Dedifferentiated amniotic fluid mesenchymal stem cell (primary cell): ENCODE results near the gene ZRANB1.
A peak's percentile ranks its signal among the peaks of the same experiment; 100 is the strongest.

ENCODE experiments used
- DNase-seq: peaks from one replicate; pipeline ENCODE4 v3.0.0-alpha.2; 2016; ENCODE audit errors: extremely low spot score

ZRANB1 gene

GRCh38 chr10:124921261-124921660 is 20.7 kb upstream of the ZRANB1 start:
- DNase-seq = no peak

DNA sequence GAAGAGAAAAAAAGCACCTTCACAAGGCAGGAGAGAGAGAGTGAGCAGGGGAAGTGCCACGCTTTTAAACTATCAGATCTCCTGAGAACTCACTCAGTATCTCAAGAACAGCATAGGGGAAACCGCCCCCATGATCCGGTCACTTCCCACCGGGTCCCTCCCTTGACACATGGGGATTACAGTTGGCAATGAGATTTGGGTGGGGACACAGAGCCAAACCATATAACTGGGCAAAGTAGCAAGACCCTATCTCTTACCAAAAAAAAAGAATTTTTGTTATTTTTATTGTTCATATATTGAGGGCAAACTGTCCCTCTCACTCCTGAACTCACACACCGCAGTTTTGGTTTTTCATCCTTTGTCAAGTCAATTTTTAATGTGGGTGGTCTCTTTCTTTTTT is 18.2 kb upstream of the ZRANB1 start:
- DNase-seq = no peak

- no peak for DNase-seq
Observed at GRCh38 chr10:124926548-124926947, 15.4 kb upstream of the ZRANB1 start.

- no peak for DNase-seq
Observed at GRCh38 chr10:124928087-124928486, 13.8 kb upstream of the ZRANB1 start.

- DNase-seq = no peak
Observed at GRCh38 chr10:124928545-124928944, 13.4 kb upstream of the ZRANB1 start.

DNA sequence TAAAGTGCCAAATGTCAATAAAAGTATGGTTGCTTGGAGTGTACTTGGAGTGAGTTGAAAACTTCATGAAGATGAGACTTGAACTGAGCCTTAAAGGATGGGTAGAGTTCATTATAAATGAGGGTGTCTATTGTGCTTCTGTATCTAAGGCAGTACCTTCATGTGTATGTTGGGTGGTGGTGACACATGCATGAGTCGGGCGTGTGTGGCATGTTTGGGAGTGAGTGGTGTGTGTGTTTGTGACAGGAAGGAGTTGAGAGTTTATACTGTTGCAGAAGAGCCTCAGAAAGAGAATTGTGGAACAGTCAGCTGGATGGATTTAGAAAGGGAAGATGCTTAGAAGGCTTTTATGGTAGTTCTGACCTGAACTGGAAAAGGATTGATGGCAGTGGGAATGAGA is 6.0 kb upstream of the ZRANB1 start:
- no peak for DNase-seq

GRCh38 chr10:124936813-124937212 is 5.1 kb upstream of the ZRANB1 start:
- DNase-seq = no peak

DNA sequence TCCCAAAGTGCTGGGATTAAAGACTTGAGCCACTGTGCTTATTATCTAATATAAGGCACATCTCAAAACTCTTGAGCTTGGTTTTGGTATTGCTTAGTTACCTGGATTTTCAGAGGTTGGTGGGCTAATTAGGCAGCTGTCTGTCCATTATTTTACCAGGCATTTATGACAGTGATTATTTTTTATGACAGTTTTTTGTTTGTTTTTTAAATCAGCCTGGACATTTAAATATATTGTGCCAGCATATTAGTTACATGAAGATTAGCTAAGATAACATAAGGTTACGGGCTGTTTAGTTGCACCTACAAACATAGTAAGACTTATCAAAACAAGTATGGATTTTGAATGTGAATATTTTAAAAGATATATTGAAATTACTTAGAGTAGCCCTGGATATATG is 2.6 kb upstream of the ZRANB1 start:
- DNase-seq = no peak

DNA sequence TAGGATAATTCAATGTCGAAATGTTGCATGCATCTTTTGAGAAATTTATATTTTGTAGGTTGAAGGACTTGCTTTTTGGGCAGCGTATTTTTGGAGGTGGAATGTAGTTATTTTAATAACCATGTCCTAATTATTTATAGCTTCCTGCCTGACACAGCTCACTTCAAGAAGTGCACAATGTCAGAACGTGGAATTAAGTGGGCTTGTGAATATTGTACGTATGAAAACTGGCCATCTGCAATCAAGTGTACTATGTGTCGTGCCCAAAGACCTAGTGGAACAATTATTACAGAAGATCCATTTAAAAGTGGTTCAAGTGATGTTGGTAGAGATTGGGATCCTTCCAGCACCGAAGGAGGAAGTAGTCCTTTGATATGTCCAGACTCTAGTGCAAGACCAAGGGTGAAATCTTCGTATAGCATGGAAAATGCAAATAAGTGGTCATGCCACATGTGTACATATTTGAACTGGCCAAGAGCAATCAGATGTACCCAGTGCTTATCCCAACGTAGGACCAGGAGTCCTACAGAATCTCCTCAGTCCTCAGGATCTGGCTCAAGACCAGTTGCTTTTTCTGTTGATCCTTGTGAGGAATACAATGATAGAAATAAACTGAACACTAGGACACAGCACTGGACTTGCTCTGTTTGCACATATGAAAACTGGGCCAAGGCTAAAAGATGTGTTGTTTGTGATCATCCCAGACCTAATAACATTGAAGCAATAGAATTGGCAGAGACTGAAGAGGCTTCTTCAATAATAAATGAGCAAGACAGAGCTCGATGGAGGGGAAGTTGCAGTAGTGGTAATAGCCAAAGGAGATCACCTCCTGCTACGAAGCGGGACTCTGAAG is 620 bp downstream of the ZRANB1 start:
- no peak for DNase-seq

DNA sequence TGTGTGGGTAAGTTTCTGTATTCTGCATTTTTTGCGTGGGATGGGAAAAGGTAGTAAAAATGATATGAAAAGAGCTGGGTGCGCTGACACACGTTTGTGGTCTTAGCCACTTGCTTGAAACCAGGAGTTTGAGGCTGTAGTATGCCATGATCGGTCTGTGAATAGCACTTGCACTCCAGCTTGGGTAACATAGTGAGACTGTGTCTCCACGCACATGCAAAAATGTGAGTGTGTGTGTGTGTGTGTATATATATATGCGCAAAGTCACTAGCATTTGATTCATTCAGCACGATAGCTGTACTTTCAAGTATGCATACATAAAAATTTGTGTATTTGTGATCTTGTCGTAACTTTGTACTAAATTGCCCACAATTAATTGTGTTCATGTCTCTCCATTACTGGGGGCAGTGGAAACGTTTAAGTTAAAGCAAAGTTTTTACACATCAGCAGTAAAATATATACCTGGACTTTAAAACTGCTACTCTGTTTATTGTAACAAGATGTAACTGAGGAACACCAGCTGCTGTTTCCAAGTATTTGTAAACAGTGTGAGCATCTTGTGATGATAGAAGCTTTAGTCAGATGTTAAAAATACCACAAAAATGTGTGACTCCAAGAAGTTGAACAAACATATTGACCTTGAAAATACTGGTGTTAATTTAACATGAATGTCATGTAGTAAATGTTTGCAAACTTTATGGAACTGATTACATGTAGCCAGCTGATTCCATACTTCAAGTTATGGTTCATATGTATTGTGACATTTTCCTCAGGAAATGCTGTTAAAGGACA is 1.6 kb downstream of the ZRANB1 start:
- peak; percentile 82 for DNase-seq

DNA sequence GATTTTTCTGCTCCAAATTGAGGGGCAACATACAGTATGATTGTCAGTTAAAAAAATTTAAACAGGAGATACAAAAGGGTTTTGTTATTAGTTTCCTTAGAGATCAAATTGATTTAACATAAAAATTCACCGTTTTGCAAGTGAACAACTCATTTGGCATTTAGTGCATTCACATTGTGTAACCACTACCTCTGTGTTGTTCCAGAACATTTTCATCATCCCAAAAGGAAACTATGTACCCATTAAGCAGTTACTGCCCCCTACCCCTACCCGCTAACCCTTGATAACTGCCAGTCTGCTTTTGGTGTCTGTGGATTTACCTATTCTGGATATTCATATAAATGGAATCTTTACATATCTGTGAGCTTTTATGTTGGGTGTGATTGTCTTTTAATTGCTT is 3.1 kb downstream of the ZRANB1 start:
- DNase-seq = no peak

DNA sequence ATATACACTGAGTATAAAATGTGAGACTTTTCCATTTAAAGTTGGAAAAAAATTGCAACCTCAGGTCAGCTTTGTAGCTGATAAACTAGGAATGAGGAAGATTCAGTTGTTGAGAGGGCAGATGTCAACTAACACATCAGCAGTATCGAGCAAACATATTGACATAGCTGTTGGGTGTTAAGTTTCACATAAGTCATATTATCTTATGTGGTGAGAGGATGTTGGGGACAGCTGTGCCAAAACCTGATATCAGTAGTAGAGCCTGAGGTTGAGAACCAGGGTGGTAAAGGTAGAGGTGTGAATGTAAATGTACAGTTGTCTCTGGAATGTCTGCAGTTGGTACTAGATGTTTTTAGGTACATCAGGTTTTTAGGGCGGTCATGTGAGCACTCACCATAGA is 5.0 kb downstream of the ZRANB1 start:
- no peak for DNase-seq

- DNase-seq = no peak
Observed at GRCh38 chr10:124949543-124949942, 7.6 kb downstream of the ZRANB1 start.

DNA sequence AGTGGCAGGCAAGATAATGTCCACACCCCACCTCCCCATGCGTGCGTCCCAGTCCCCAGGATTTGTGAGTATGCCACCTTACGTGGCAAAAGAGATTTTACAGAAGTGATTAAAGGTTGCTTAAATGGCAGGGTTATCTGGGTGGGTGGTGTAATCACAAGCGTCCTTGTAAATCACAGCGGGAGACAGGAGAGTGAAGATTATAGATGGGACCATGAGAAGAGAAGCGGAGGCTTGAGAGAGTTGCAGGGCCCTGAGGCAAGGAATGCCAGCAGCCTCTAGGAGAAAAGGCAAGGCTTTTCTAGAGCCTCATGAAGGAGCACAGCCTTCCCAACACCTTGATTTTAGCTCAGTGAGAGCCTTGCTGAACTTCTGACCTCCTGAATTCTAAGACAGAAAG is 10.2 kb downstream of the ZRANB1 start:
- no peak for DNase-seq

- no peak for DNase-seq
Observed at GRCh38 chr10:124953421-124953820, 11.5 kb downstream of the ZRANB1 start.

DNA sequence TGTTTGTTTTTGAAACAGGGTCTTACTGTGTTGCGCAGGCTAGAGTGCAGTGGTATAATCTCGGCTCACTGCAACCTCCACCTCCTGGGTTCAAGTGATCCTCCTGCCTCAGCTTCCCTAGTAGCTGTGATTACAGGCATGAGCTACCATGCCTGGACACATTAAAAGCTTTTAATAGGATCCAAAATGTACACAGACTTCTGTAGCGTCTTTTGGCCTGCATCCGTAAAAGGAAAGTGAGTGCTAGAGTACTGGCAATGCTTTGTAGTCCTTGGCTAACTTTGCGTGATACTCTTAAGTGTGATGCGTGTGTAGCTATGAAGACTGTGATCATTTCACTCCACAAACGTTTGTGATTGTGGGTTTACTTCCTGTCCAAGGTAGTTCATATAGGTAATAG is 13.3 kb downstream of the ZRANB1 start:
- no peak for DNase-seq

GRCh38 chr10:124955868-124956267 is 13.9 kb downstream of the ZRANB1 start:
- DNase-seq = no peak

- DNase-seq = no peak
Observed at GRCh38 chr10:124956764-124957163, 14.8 kb downstream of the ZRANB1 start.

DNA sequence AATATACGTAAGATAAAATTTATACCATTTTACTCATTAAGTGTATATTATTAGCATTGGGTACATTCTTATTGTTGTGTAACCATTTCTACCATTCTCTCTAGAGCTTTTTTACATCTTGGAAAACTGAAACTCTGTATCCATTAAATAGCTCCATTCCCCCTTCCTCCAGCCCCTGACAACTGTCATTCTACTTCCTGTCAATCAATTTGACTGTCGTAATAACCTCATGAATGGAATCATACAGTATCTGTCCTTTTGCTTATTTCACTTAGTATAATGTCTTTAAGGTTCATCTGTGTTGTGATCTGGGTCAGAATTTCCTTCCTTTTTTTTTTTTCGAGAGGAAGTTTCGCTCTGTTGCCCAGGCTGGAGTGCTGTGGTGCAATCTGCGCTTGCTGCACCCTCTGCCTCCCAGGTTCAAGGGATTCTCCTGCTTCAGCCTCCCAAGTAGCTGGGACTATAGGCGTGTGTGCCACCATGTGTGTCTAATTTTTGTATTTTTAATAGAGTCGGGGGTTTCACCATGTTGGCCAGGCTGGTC is 15.6 kb downstream of the ZRANB1 start:
- no peak for DNase-seq

DNA sequence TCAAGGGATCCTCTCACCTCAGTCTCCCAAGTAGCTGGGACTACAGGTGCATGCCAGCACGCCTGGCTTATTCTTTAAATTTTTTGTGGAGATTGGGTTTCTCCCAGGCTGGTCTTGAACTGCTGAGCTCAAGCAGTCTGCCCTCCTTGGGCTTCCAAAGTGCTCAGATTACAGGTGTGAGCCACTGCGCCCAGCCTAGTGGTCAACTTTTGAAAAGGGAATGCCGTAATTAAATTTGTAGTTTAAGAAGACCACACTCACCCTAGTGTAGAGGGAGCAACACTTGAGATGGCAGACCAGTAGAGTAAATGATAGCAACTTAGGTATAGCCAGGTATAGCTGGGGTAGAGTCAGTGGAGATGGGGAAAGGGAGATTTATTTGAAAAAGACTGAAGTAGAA is 17.6 kb downstream of the ZRANB1 start:
- no peak for DNase-seq

DNA sequence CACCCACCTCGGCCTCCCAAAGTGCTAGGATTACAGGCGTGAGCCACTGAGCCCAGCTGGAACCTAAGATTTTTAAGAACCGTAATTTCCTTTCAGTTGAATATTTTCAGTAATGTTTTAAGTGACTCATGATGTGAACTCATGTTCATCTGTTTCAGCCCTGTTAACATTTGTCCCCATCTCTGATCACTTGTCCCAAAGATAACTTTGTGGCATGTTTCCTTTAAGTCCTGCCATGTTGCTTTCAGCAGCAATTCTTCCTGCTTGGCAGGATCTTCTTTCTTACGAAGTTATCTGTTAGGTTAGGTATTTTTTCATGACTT is 19.3 kb downstream of the ZRANB1 start:
- no peak for DNase-seq

DNA sequence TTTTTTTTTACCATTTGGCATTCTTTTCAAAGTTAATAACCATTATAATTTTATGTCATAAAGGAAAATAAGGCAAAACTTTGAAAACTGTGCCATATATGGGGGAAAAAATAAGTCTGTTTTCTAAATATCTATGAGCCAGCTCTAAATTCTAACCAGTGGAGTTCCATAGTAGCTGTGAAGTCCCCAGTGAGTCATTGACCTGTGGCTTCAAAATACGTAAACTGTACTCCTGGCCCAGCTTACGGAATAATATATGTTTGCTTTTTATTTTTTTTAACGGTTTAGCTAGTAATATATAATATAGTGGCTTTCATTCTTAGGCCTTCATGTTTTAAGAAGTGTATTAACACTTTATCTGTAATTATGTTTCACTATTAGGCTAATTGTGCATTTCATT is 20.5 kb downstream of the ZRANB1 start:
- no peak for DNase-seq
